ENCODE measurements around the gene TMEM179. TPM values are rescaled to one million over a fixed set of nuclear protein-coding genes. Genes with fewer than 3 reads are reported as not detected.

Gene TMEM179
- total RNA-seq, 1 experiment from 2014 or later = 3.4 TPM

DNA sequence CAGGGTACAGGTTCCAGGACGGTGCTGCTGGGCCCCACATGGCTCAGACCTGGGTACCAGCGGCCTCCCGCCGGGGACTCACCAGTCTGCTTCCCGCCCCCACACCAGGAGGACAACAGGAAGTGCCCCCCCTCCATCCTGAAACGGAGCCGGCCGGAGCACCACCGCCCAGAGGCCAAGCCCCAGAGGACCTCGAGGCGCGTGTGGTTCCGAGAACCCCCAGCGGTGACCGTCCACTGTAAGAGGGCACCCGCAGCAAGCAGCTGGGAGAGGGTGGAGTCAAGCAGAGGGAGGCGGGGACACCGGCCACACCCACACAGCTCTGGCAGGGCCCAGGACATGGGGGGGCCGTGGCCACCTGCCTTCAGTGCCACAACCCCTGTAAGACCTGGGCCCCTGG, 16.9 kb downstream of the TMEM179 start:
- ATAC-seq (peak; percentile 8; the same call in 1 of the 2 replicates), DNase-seq (ENCODE audit: low read depth, low spot score) (no peak)
- no peak for TF ChIP-seq TCF7L2 (IDR thresholded peaks at IDR 0.05; ENCODE audit: low read depth, low read length)
- TF ChIP-seq POLR2AphosphoS5 (IDR thresholded peaks at IDR 0.05; ENCODE audit: low read depth, low read length) = no peak
- TF ChIP-seq, protein P1, sequence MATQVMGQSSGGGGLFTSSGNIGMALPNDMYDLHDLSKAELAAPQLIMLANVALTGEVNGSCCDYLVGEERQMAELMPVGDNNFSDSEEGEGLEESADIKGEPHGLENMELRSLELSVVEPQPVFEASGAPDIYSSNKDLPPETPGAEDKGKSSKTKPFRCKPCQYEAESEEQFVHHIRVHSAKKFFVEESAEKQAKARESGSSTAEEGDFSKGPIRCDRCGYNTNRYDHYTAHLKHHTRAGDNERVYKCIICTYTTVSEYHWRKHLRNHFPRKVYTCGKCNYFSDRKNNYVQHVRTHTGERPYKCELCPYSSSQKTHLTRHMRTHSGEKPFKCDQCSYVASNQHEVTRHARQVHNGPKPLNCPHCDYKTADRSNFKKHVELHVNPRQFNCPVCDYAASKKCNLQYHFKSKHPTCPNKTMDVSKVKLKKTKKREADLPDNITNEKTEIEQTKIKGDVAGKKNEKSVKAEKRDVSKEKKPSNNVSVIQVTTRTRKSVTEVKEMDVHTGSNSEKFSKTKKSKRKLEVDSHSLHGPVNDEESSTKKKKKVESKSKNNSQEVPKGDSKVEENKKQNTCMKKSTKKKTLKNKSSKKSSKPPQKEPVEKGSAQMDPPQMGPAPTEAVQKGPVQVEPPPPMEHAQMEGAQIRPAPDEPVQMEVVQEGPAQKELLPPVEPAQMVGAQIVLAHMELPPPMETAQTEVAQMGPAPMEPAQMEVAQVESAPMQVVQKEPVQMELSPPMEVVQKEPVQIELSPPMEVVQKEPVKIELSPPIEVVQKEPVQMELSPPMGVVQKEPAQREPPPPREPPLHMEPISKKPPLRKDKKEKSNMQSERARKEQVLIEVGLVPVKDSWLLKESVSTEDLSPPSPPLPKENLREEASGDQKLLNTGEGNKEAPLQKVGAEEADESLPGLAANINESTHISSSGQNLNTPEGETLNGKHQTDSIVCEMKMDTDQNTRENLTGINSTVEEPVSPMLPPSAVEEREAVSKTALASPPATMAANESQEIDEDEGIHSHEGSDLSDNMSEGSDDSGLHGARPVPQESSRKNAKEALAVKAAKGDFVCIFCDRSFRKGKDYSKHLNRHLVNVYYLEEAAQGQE (IDR thresholded peaks at IDR 0.05; ENCODE audit: insufficient read depth in 1 of 2, low read depth in 2 of 2, low read length in 1 of 2) = no peak
- TF ChIP-seq, protein P2, sequence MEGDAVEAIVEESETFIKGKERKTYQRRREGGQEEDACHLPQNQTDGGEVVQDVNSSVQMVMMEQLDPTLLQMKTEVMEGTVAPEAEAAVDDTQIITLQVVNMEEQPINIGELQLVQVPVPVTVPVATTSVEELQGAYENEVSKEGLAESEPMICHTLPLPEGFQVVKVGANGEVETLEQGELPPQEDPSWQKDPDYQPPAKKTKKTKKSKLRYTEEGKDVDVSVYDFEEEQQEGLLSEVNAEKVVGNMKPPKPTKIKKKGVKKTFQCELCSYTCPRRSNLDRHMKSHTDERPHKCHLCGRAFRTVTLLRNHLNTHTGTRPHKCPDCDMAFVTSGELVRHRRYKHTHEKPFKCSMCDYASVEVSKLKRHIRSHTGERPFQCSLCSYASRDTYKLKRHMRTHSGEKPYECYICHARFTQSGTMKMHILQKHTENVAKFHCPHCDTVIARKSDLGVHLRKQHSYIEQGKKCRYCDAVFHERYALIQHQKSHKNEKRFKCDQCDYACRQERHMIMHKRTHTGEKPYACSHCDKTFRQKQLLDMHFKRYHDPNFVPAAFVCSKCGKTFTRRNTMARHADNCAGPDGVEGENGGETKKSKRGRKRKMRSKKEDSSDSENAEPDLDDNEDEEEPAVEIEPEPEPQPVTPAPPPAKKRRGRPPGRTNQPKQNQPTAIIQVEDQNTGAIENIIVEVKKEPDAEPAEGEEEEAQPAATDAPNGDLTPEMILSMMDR (IDR thresholded peaks at IDR 0.05) = no peak
- TF ChIP-seq SIN3A (IDR thresholded peaks at IDR 0.05; ENCODE audit: borderline replicate concordance, insufficient read depth, low read depth, low read length) = no peak
- no peaks in the 10 kb centered on the region for H3K4me1 ChIP-seq (ENCODE audit: control insufficient read depth, insufficient read depth, low read length)
- in situ Hi-C loops (cut with HindIII; ENCODE audit: low pct_unique_long_range_greater_than_20kb, low sequenced_read_pairs) (no loop called here), intact Hi-C loops (cut with micrococcal nuclease; ENCODE audit: unreplicated experiment) (no loop called here)
- H3K4me3 ChIP-seq (ENCODE audit: low read depth in 2 of 2, low read length in 2 of 2) = no peak overlapping the region
- no peaks in the 10 kb centered on the region for H3K27me3 ChIP-seq (ENCODE audit: control insufficient read depth, insufficient read depth, low read length)
- BruUV-seq (replicated peaks) = no TSS peak
- no peaks in the 10 kb centered on the region for H3K9me3 ChIP-seq (ENCODE audit: control insufficient read depth, insufficient read depth, low read depth, low read length)
- POLR2A ChIA-PET = no interaction called here
- no peaks in the 10 kb centered on the region for H3K36me3 ChIP-seq (ENCODE audit: control insufficient read depth, insufficient read depth, low read length)
- CTCF ChIA-PET = no interaction called here
- no peak overlapping the region for H3K27ac ChIP-seq (ENCODE audit: low read length)

DNA sequence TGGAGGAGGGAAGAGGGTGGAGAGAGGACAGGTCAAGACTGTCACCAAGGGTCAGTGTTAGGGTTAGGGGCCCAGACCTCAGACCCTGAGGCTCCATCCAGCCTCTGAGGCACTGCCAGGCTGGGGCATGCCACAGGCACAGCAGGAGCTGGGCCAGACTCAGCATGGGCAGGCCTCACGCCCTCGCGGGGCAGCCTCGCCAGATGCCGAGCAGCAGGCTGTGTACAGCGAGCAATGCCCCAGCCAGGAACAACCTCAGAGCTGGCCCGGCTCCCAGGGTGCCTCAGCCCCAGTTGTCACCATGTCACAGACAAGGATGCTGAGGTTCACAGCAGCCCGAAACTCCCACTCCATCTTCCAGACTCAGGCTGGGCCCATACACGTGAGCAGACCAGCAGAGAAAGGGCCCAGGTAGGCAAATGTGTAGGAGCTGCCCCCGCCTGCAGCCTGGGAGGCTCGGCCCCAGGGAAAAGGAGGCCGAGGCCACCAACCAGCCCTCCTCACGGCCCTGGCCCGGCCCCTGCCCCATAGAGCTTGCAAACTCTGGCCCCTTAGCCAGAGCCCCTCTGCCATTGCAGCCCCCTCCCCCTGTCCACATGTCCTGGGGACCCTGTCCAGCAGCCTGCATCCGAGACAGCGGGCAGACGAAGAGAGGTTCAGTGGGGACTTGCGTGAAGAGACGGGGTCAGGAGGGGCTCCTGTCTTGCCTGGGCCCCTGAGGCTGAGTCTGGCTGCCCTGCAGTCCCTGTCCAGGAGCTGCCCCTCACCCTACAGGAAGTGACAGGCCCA, 17.5 kb downstream of the TMEM179 start:
- no peaks in the 10 kb centered on the region for H3K36me3 ChIP-seq (ENCODE audit: control insufficient read depth, insufficient read depth, low read length)
- intact Hi-C loops (cut with micrococcal nuclease; ENCODE audit: unreplicated experiment) (no loop called here), in situ Hi-C loops (cut with HindIII; ENCODE audit: low pct_unique_long_range_greater_than_20kb, low sequenced_read_pairs) (no loop called here)
- TF ChIP-seq, protein P1 (IDR thresholded peaks at IDR 0.05; ENCODE audit: insufficient read depth in 1 of 2, low read depth in 2 of 2, low read length in 1 of 2) = no peak
- TF ChIP-seq, protein P2 (IDR thresholded peaks at IDR 0.05) = no peak
- TF ChIP-seq POLR2AphosphoS5 (IDR thresholded peaks at IDR 0.05; ENCODE audit: low read depth, low read length) = no peak
- TF ChIP-seq TCF7L2 (IDR thresholded peaks at IDR 0.05; ENCODE audit: low read depth, low read length) = no peak
- peak; percentile 54; the same call in 1 of the 2 replicates for ATAC-seq
- CTCF ChIA-PET = no interaction called here
- no peak overlapping the region for H3K4me3 ChIP-seq (ENCODE audit: low read depth in 2 of 2, low read length in 2 of 2)
- no peak overlapping the region for H3K27ac ChIP-seq (ENCODE audit: low read length)
- no peak for DNase-seq (ENCODE audit: low read depth, low spot score)
- POLR2A ChIA-PET = no interaction called here
- H3K27me3 ChIP-seq (ENCODE audit: control insufficient read depth, insufficient read depth, low read length) = no peaks in the 10 kb centered on the region
- no peaks in the 10 kb centered on the region for H3K4me1 ChIP-seq (ENCODE audit: control insufficient read depth, insufficient read depth, low read length)
- H3K9me3 ChIP-seq (ENCODE audit: control insufficient read depth, insufficient read depth, low read depth, low read length) = no peaks in the 10 kb centered on the region
- no TSS peak for BruUV-seq (replicated peaks)
